Measurements from ENCODE around the gene CRNKL1. TPM values are rescaled to one million over a fixed set of nuclear protein-coding genes. Genes with fewer than 3 reads are reported as not detected.

Gene CRNKL1
- total and polyA plus RNA-seq, 4 donors = 5.0 to 16.2 (median 7.9) TPM

- H3K27me3 ChIP-seq (ENCODE audit: control insufficient read depth in 4 of 4, insufficient read depth in 4 of 4, low read length in 3 of 4) = no peaks in the 10 kb centered on the region
- H3K9me3 ChIP-seq (ENCODE audit: control insufficient read depth in 4 of 4, low read length in 3 of 4) = no peaks in the 10 kb centered on the region
- no peak overlapping the region for H3K9ac ChIP-seq (ENCODE audit: low read depth in 1 of 2, low read length in 2 of 2)
- peaks cover 9 to 19% (median 14%) of the 10 kb centered on the region in 4 donors for H3K4me1 ChIP-seq (ENCODE audit: control insufficient read depth in 4 of 4, insufficient read depth in 4 of 4, low read length in 3 of 4)
- no peak overlapping the region for H3K4me3 ChIP-seq (ENCODE audit: low read depth in 1 of 3, low read length in 3 of 3)
- DNase-seq (ENCODE audit: low spot score) = no peak
- H3K27ac ChIP-seq (ENCODE audit: low read depth in 1 of 2, low read length in 2 of 2) = no peak overlapping the region
- peaks cover 2 to 11% (median 5%) of the 10 kb centered on the region in 4 donors for H3K36me3 ChIP-seq (ENCODE audit: control insufficient read depth in 4 of 4, insufficient read depth in 3 of 4, low read depth in 1 of 4, low read length in 3 of 4)
- no peak for TF ChIP-seq FOXA1 (IDR thresholded peaks at IDR 0.05)
- TF ChIP-seq RXRA (IDR thresholded peaks at IDR 0.05) = no peak
- TF ChIP-seq CTCF (IDR thresholded peaks at IDR 0.05; ENCODE audit: low read depth, low read length, missing input control) = no peak
- no peak for TF ChIP-seq YY1 (IDR thresholded peaks at IDR 0.05)
- TF ChIP-seq EGR1 (IDR thresholded peaks at IDR 0.05; ENCODE audit: low read depth in 2 of 2) = no peak
- no peak for TF ChIP-seq ZBTB33 (IDR thresholded peaks at IDR 0.05)
- no peak for TF ChIP-seq MAX (IDR thresholded peaks at IDR 0.05)
- no peak for TF ChIP-seq ATF3 (IDR thresholded peaks at IDR 0.05)
- no peak for TF ChIP-seq FOXA2 (IDR thresholded peaks at IDR 0.05)
- TF ChIP-seq TAF1 (conservative IDR thresholded peaks at IDR 0.05) = no peak
Measured at GRCh38 chr20:20022498-20022897, 29.8 kb downstream of the CRNKL1 start.

GRCh38 chr20:20021835-20022234 is 30.4 kb downstream of the CRNKL1 start:
- H3K9me3 ChIP-seq (ENCODE audit: control insufficient read depth in 4 of 4, low read length in 3 of 4) = no peaks in the 10 kb centered on the region
- TF ChIP-seq GABPA (IDR thresholded peaks at IDR 0.05 in 1 of 2, conservative IDR thresholded peaks at IDR 0.05 in 1 of 2) = no peak
- no peak for TF ChIP-seq RAD21 (IDR thresholded peaks at IDR 0.05)
- no peak for TF ChIP-seq JUND (IDR thresholded peaks at IDR 0.05)
- no peak for TF ChIP-seq TAF1 (conservative IDR thresholded peaks at IDR 0.05)
- TF ChIP-seq REST (IDR thresholded peaks at IDR 0.05) = no peak
- no peak for TF ChIP-seq ZBTB33 (IDR thresholded peaks at IDR 0.05)
- no peak for DNase-seq (ENCODE audit: low spot score)
- no peak overlapping the region for H3K27ac ChIP-seq (ENCODE audit: low read depth in 1 of 2, low read length in 2 of 2)
- peaks cover 9 to 20% (median 15%) of the 10 kb centered on the region in 4 donors for H3K4me1 ChIP-seq (ENCODE audit: control insufficient read depth in 4 of 4, insufficient read depth in 4 of 4, low read length in 3 of 4)
- 92% methylated on average over 7 of the region's 7 CpGs for WGBS
- H3K27me3 ChIP-seq (ENCODE audit: control insufficient read depth in 4 of 4, insufficient read depth in 4 of 4, low read length in 3 of 4) = no peaks in the 10 kb centered on the region
- no peak overlapping the region for H3K4me3 ChIP-seq (ENCODE audit: low read depth in 1 of 3, low read length in 3 of 3)
- no peak overlapping the region for H3K9ac ChIP-seq (ENCODE audit: low read depth in 1 of 2, low read length in 2 of 2)
- peaks cover 2 to 8% (median 4%) of the 10 kb centered on the region in 4 donors for H3K36me3 ChIP-seq (ENCODE audit: control insufficient read depth in 4 of 4, insufficient read depth in 3 of 4, low read depth in 1 of 4, low read length in 3 of 4)
